MCF 10A (cell line): ENCODE results near the gene FOCAD. TPM values are rescaled to one million over a fixed set of nuclear protein-coding genes. Genes with fewer than 3 reads are reported as not detected.

Experiments
- BruUV-seq: library from RNA; stranded (reverse); fragments of 400-500 nt; replicated peaks from 2 replicates; lab custom pipeline; 2021; lab: Mats Ljungman, UMichigan
- CTCF ChIA-PET: fragments of 300-600 bp; sonication (Branson Sonifier 250); formaldehyde crosslinking; extraction: SDS; loops from one replicate; lab custom pipeline; 2021; ENCODE audit warnings: antibody characterized with exemption, inconsistent platforms; lab: Yijun Ruan, JAX
- POLR2A ChIA-PET: fragments of 300-600, 350-650 bp; sonication (Branson Sonifier 250); formaldehyde crosslinking; extraction: SDS; loops from one replicate; lab custom pipeline; 2020; ENCODE audit warnings: antibody characterized with exemption, inconsistent platforms; lab: Yijun Ruan, JAX
- DNase-seq: peaks from one replicate; pipeline ENCODE4 v3.0.0-alpha.2; 2018; ENCODE audit not compliant: unreplicated experiment
- H3K27ac Mint-ChIP-seq: one replicate; pipeline ENCODE4 v1.8.0; 2022; ENCODE audit warnings: mild to moderate bottlenecking, low read depth, mixed read lengths; ENCODE audit not compliant: unreplicated experiment
- H3K27me3 Mint-ChIP-seq: one replicate; pipeline ENCODE4 v1.8.0; 2022; ENCODE audit warnings: mixed read lengths; ENCODE audit not compliant: insufficient read depth, unreplicated experiment
- H3K36me3 Mint-ChIP-seq: one replicate; pipeline ENCODE4 v1.8.0; 2022; ENCODE audit warnings: mild to moderate bottlenecking, moderate library complexity, mixed read lengths; ENCODE audit not compliant: insufficient read depth, unreplicated experiment
- H3K4me1 Mint-ChIP-seq: one replicate; pipeline ENCODE4 v1.8.0; 2022; ENCODE audit warnings: mixed read lengths; ENCODE audit not compliant: insufficient read depth, unreplicated experiment
- H3K4me3 Mint-ChIP-seq: one replicate; pipeline ENCODE4 v1.8.0; 2022; ENCODE audit warnings: mild to moderate bottlenecking, moderate library complexity, mixed read lengths; ENCODE audit not compliant: unreplicated experiment
- H3K9me3 Mint-ChIP-seq: one replicate; pipeline ENCODE4 v1.8.0; 2022; ENCODE audit warnings: mixed read lengths; ENCODE audit not compliant: unreplicated experiment
- CTCF ChIP-seq: fragments of 200-600 bp; IDR thresholded peaks from one replicate; pipeline ENCODE4 v1.8.0; 2022; ENCODE audit warnings: antibody characterized with exemption, mild to moderate bottlenecking; ENCODE audit not compliant: unreplicated experiment
- intact Hi-C: fragments of 100-400 bp; cut with micrococcal nuclease; formaldehyde crosslinking; loops from 2 replicates; pipeline ENCODE4 v1.14.1; 2022
- total RNA-seq: library from RNA; stranded (reverse); gene quantifications from 2 replicates; pipeline ENCODE4 v1.2.3, GENCODE V29; 2022

FOCAD gene
- total RNA-seq, 1 experiment from 2014 or later, result 20.7 TPM

- H3K4me3 Mint-ChIP-seq, result no peak overlapping the region
- no TSS peak for BruUV-seq
- no peak overlapping the region for H3K27ac Mint-ChIP-seq
- H3K4me1 Mint-ChIP-seq, result peaks cover 18% of the 10 kb centered on the region
- POLR2A ChIA-PET, result interaction anchor here (0.7 to 3.3 kb wide), 11 partner anchors 8 to 328 kb away, joined by 3 to 52 read pairs (median 3); partner anchors contain the start of gene MLLT3
- CTCF ChIA-PET, result interaction anchor here (0.7 to 4.2 kb wide), 6 partner anchors 20 to 150 kb away, joined by 3 to 24 read pairs (median 4); partner anchors contain the start of gene MLLT3
- H3K36me3 Mint-ChIP-seq, result peaks cover 4% of the 10 kb centered on the region
- intact Hi-C loops, result loop anchor here (2.0 to 10.0 kb wide), 2 partner anchors 63 to 199 kb away; partner anchors contain the start of gene MLLT3
- DNase-seq, result no peak
- no peaks in the 10 kb centered on the region for H3K27me3 Mint-ChIP-seq
- no peak for TF ChIP-seq CTCF
- H3K9me3 Mint-ChIP-seq, result no peaks in the 10 kb centered on the region
Measured at GRCh38 chr9:20685769-20686168, 1.7 kb downstream of the FOCAD start.

DNA sequence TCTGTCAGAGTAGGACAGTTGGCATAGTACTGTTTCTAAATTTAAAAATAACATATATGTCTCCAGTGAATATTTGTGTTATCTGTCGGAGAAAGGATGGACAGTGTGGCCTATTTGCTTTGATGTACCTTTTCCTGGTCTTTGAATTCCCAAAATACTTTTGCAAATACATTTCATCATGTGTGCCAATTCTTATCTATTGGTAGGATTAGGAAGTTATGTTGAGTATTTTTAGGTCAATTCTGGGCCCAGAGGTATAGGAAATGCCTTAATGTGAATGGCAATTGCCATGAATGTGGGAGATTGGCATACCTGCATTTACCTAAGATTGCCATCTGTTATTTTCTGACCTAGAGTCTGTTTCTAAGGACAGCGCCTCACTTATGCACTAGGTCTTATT, 5.8 kb downstream of the FOCAD start:
- TF ChIP-seq CTCF, result no peak
- DNase-seq, result no peak
- H3K27me3 Mint-ChIP-seq, result no peaks in the 10 kb centered on the region
- H3K36me3 Mint-ChIP-seq, result no peaks in the 10 kb centered on the region
- BruUV-seq, result no TSS peak
- intact Hi-C loops, result loop anchor here (10.0 kb wide), 1 partner anchor 195 kb away; no protein-coding TSS in a partner anchor
- ChIA-PET POLR2A (interaction anchor here (0.6 kb wide), 1 partner anchor 283 kb away, joined by 3 read pairs; no protein-coding TSS in a partner anchor), CTCF (no interaction called here)
- no peak overlapping the region for H3K4me3 Mint-ChIP-seq
- H3K9me3 Mint-ChIP-seq, result no peaks in the 10 kb centered on the region
- H3K4me1 Mint-ChIP-seq, result peaks cover 14% of the 10 kb centered on the region
- no peak overlapping the region for H3K27ac Mint-ChIP-seq

GRCh38 chr9:20692554-20692953, 8.5 kb downstream of the FOCAD start:
- no peaks in the 10 kb centered on the region for H3K9me3 Mint-ChIP-seq
- no peaks in the 10 kb centered on the region for H3K36me3 Mint-ChIP-seq
- ChIA-PET CTCF (interaction anchor here (0.7 kb wide), 1 partner anchor 9 kb away, joined by 3 read pairs; no protein-coding TSS in a partner anchor), POLR2A (interaction anchor here (0.7 kb wide), 1 partner anchor 32 kb away, joined by 3 read pairs; no protein-coding TSS in a partner anchor)
- BruUV-seq, result no TSS peak
- intact Hi-C loops, result no loop called here
- H3K4me3 Mint-ChIP-seq, result no peak overlapping the region
- no peak for DNase-seq
- no peaks in the 10 kb centered on the region for H3K27me3 Mint-ChIP-seq
- no peak overlapping the region for H3K27ac Mint-ChIP-seq
- H3K4me1 Mint-ChIP-seq, result peaks cover 8% of the 10 kb centered on the region
- no peak for TF ChIP-seq CTCF

GRCh38 chr9:20693068-20693467, 9.0 kb downstream of the FOCAD start:
- CTCF ChIA-PET, result interaction anchor here (0.7 kb wide), 1 partner anchor 207 kb away, joined by 3 read pairs; no protein-coding TSS in a partner anchor
- POLR2A ChIA-PET, result no interaction called here

More at GRCh38 chr9:20693068-20693467, 9.0 kb downstream of the FOCAD start:
- peaks cover 8% of the 10 kb centered on the region for H3K4me1 Mint-ChIP-seq
- H3K27me3 Mint-ChIP-seq, result no peaks in the 10 kb centered on the region
- H3K27ac Mint-ChIP-seq, result no peak overlapping the region
- H3K4me3 Mint-ChIP-seq, result no peak overlapping the region
- DNase-seq, result peak; percentile 53
- no peaks in the 10 kb centered on the region for H3K36me3 Mint-ChIP-seq
- no TSS peak for BruUV-seq
- no peaks in the 10 kb centered on the region for H3K9me3 Mint-ChIP-seq
- no peak for TF ChIP-seq CTCF
- intact Hi-C loops, result no loop called here
